Ishikawa (cell line): ENCODE measurements around the gene JUNB.
A peak's percentile ranks its signal among the peaks of the same experiment; 100 is the strongest.

Source experiments
- CEBPB ChIP-seq: IDR thresholded peaks from 2 replicates; pipeline ENCODE4 v1.6.1; 2012
- CREB1 ChIP-seq: IDR thresholded peaks from 2 replicates; pipeline ENCODE4 v1.6.1; 2012; ENCODE audit warnings: low read depth
- EGR1 ChIP-seq: IDR thresholded peaks from 2 replicates; pipeline ENCODE4 v1.6.1; 2012
- EP300 ChIP-seq: IDR thresholded peaks from 2 replicates; pipeline ENCODE4 v1.6.1; 2012; ENCODE audit warnings: borderline replicate concordance
- FOXM1 ChIP-seq: IDR thresholded peaks from 2 replicates; pipeline ENCODE4 v1.6.1; 2012; ENCODE audit warnings: low read depth, borderline replicate concordance
- NFIC ChIP-seq: IDR thresholded peaks from 2 replicates; pipeline ENCODE4 v1.6.1; 2012
- RAD21 ChIP-seq: IDR thresholded peaks from 2 replicates; pipeline ENCODE4 v1.6.1; 2012; ENCODE audit warnings: low read depth
- REST ChIP-seq: IDR thresholded peaks from 2 replicates; pipeline ENCODE4 v1.6.1; 2012; ENCODE audit warnings: low read depth, mild to moderate bottlenecking
- TAF1 ChIP-seq: IDR thresholded peaks from 2 replicates; pipeline ENCODE4 v1.6.1; 2012; ENCODE audit warnings: low read depth, mild to moderate bottlenecking
- TCF12 ChIP-seq: IDR thresholded peaks from 2 replicates; pipeline ENCODE4 v1.6.1; 2012; ENCODE audit warnings: low read depth
- TEAD4 ChIP-seq: IDR thresholded peaks from 2 replicates; pipeline ENCODE4 v1.6.1; 2012
- YY1 ChIP-seq: IDR thresholded peaks from 2 replicates; pipeline ENCODE4 v1.6.1; 2012; ENCODE audit warnings: low read depth
- ZBTB7A ChIP-seq: IDR thresholded peaks from 2 replicates; pipeline ENCODE4 v1.6.1; 2012; ENCODE audit warnings: low read depth
- TF ChIP-seq, protein P1 (sequence below): IDR thresholded peaks from 2 replicates; pipeline ENCODE4 v1.6.1; 2012
- TF ChIP-seq, protein P2 (sequence below): IDR thresholded peaks from 2 replicates; pipeline ENCODE4 v1.6.1; 2012

The JUNB gene

GRCh38 chr19:12791345-12792050, at the start of gene JUNB:
Gene JUNB, plus strand, starts transcription at chr19:12791486. Its CDS starts 286 bp downstream, at chr19:12791772.
- TF ChIP-seq FOXM1 (peak; percentile 26; the same call in 1 of the 2 replicates), ZBTB7A (no peak; the same call in none of the 2 replicates), TAF1 (peak; percentile 97), RAD21 (peak; percentile 2; the same call in 1 of the 2 replicates), REST (0 out of 2 replicates have a peak, but pooled peaks have one; percentile 23), EP300 (0 out of 2 replicates have a peak, but pooled peaks have one; percentile 52), CEBPB (0 out of 2 replicates have a peak, but pooled peaks have one; percentile 30), YY1 (peak; percentile 61), TCF12 (peak; percentile 85), TEAD4 (peak; percentile 52), CREB1 (peak; percentile 74), EGR1 (peak; percentile 59; the same call in 1 of the 2 replicates), NFIC (peak; percentile 59)
- TF ChIP-seq, protein P1, sequence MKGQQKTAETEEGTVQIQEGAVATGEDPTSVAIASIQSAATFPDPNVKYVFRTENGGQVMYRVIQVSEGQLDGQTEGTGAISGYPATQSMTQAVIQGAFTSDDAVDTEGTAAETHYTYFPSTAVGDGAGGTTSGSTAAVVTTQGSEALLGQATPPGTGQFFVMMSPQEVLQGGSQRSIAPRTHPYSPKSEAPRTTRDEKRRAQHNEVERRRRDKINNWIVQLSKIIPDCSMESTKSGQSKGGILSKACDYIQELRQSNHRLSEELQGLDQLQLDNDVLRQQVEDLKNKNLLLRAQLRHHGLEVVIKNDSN, result peak; percentile 3; the same call in 1 of the 2 replicates
- TF ChIP-seq, protein P2, sequence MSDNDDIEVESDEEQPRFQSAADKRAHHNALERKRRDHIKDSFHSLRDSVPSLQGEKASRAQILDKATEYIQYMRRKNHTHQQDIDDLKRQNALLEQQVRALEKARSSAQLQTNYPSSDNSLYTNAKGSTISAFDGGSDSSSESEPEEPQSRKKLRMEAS, result peak; percentile 57; the same call in 1 of the 2 replicates

- TF ChIP-seq FOXM1 (no peak), NFIC (peak; percentile 20; the same call in 1 of the 2 replicates), TEAD4 (no peak)
Measured at GRCh38 chr19:12745166-12745897, 46.0 kb upstream of the JUNB start.

DNA sequence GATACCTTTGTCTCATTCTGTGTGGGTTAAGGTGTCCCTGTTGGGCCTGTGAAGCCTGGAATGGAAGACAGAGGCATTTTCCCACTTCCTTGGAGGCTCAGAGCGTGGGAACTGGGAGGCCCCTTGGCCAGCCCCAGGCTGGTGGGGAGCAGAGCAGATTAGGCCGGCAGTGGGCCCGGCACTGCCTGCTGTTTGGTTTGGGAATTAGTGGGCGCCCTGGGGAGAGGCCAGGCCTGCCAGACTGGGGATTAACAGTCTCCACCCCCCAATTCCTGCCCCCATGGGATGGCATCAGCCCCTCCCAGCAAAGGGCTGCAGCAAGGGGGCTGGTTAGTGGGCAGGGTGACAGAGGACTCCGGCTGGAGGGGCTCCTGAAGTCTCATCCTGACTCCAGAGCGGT, 42.8 kb upstream of the JUNB start:
- TF ChIP-seq EGR1 (no peak), CREB1 (no peak), REST (no peak), FOXM1 (no peak), TEAD4 (no peak), TAF1 (no peak), TCF12 (no peak), EP300 (no peak), CEBPB (no peak), RAD21 (no peak), YY1 (no peak), ZBTB7A (no peak)
- TF ChIP-seq, protein P1, result no peak
- TF ChIP-seq, protein P2, result no peak

- TF ChIP-seq FOXM1 (no peak), CREB1 (no peak), EGR1 (no peak)
- TF ChIP-seq, protein P2, result no peak
Measured at GRCh38 chr19:12749938-12750521, 41.3 kb upstream of the JUNB start.

DNA sequence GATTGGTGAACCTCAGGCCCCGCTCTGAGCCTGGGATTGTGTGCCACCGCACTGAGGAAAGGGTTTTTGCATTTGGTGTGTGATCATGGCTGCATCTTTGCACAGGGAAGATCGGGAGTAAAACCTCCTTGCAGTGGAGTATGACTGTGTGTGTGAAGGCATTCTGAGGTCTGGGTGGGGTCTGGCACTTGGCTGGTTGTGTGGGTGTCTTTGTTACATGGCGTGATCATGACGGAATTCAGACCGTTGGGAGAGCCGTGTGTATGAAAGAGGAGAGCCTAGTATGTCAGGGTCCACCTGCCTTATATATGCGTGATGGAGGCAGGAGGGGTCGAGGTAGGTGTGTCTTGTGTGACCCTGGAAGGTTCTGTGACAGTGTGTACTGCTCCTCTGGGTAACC, 40.4 kb upstream of the JUNB start:
- TF ChIP-seq CREB1 (no peak), NFIC (no peak), ZBTB7A (no peak), YY1 (no peak), EP300 (no peak), RAD21 (no peak), TEAD4 (no peak), EGR1 (no peak)
